AG09319 (cell line): ENCODE data around the gene IGIP.

Experiments used
- DNase-seq: peaks from one replicate; pipeline ENCODE4 v3.0.0-alpha.2; 2010; ENCODE audit warnings: low read depth; ENCODE audit errors: extremely low read depth
- CTCF ChIP-seq: IDR thresholded peaks from 2 replicates; pipeline ENCODE4 v1.5.1; 2011; ENCODE audit warnings: low read depth, mild to moderate bottlenecking, inconsistent platforms, low read length, moderate library complexity

Gene IGIP

GRCh38 chr5:140166911-140167310 lies 41.2 kb downstream of the IGIP start:
- no peak for DNase-seq
- TF ChIP-seq CTCF = no peak

- no peak for TF ChIP-seq CTCF
- DNase-seq = no peak
These were observed 42.6 kb downstream of the IGIP start for GRCh38 chr5:140168371-140168770.

- no peak for DNase-seq
- no peak; the same call in 1 of the 2 replicates for TF ChIP-seq CTCF
These were observed 43.7 kb downstream of the IGIP start for GRCh38 chr5:140169410-140169809.

GRCh38 chr5:140172483-140172882 lies 46.7 kb downstream of the IGIP start:
- TF ChIP-seq CTCF = no peak

GRCh38 chr5:140174014-140174413 lies 48.3 kb downstream of the IGIP start:
- TF ChIP-seq CTCF = no peak
- DNase-seq = no peak

More at GRCh38 chr5:140172483-140172882, 46.7 kb downstream of the IGIP start:
- DNase-seq = no peak

- no peak for TF ChIP-seq CTCF
- DNase-seq = peak; percentile 84
These were observed 49.0 kb downstream of the IGIP start, which contains the start of gene CYSTM1 for GRCh38 chr5:140174465-140175366. Gene CYSTM1 (plus strand): TSS chr5:140175188. CDS start chr5:140194466, 19,278 bp downstream.

- no peak for DNase-seq
- peak; percentile 4; the same call in 1 of the 2 replicates for TF ChIP-seq CTCF
These were observed 49.8 kb downstream of the IGIP start for GRCh38 chr5:140175367-140176030.
